Measurements from ENCODE around the gene CASS4. TPM values are rescaled to one million over a fixed set of nuclear protein-coding genes. Genes with fewer than 3 reads are reported as not detected.
"Not testable (repeated sequence)": the region's sequence is repeated elsewhere in the genome, so short reads cannot be mapped to it uniquely, and the experiment has no call there.

The CASS4 gene
- total and polyA plus RNA-seq, 4 donors: 0.26 to 1.6 (median 1.1) TPM

- TF ChIP-seq ZBTB33 (IDR thresholded peaks at IDR 0.05) (no peak), REST (IDR thresholded peaks at IDR 0.05) (no peak)
- H3K4me3 ChIP-seq (ENCODE audit: low read depth in 1 of 3, low read length in 3 of 3): no peak overlapping the region
- DNase-seq (ENCODE audit: low spot score): no peak
- no peak overlapping the region for H3K27ac ChIP-seq (ENCODE audit: low read depth in 1 of 2, low read length in 2 of 2)
- no peaks in the 10 kb centered on the region for H3K27me3 ChIP-seq (ENCODE audit: control insufficient read depth in 4 of 4, insufficient read depth in 4 of 4, low read length in 3 of 4)
- no peaks in the 10 kb centered on the region for H3K9me3 ChIP-seq (ENCODE audit: control insufficient read depth in 4 of 4, low read length in 3 of 4)
- H3K4me1 ChIP-seq (ENCODE audit: control insufficient read depth in 4 of 4, insufficient read depth in 4 of 4, low read length in 3 of 4): no peaks in the 10 kb centered on the region
- no peak overlapping the region for H3K9ac ChIP-seq (ENCODE audit: low read depth in 1 of 2, low read length in 2 of 2)
- peaks cover 18 to 56% (median 40%) of the 10 kb centered on the region in 4 donors for H3K36me3 ChIP-seq (ENCODE audit: control insufficient read depth in 4 of 4, insufficient read depth in 3 of 4, low read depth in 1 of 4, low read length in 3 of 4)
- 97% methylated on average over 26 of the region's 26 CpGs for WGBS
These were observed 8.6 kb upstream of the CASS4 start for GRCh38 chr20:56403465-56403864.

- not testable (repeated sequence) for H3K4me3 ChIP-seq (ENCODE audit: low read depth in 1 of 3, low read length in 3 of 3); H3K9me3 ChIP-seq (ENCODE audit: control insufficient read depth in 4 of 4, low read length in 3 of 4); H3K9ac ChIP-seq (ENCODE audit: low read depth in 1 of 2, low read length in 2 of 2); H3K27me3 ChIP-seq (ENCODE audit: control insufficient read depth in 4 of 4, insufficient read depth in 4 of 4, low read length in 3 of 4); DNase-seq (ENCODE audit: low spot score); H3K27ac ChIP-seq (ENCODE audit: low read depth in 1 of 2, low read length in 2 of 2)
- Histone ChIP-seq H3K4me1 (ENCODE audit: control insufficient read depth in 4 of 4, insufficient read depth in 4 of 4, low read length in 3 of 4) (peaks cover 0 to 12% (median 7%) of the 10 kb centered on the region in 4 donors), H3K36me3 (ENCODE audit: control insufficient read depth in 4 of 4, insufficient read depth in 3 of 4, low read depth in 1 of 4, low read length in 3 of 4) (peaks cover 19 to 41% (median 26%) of the 10 kb centered on the region in 4 donors)
- WGBS: 96% methylated on average over 12 of the region's 12 CpGs
These were observed 6.7 kb upstream of the CASS4 start for GRCh38 chr20:56405356-56405755.

- peaks cover 2 to 20% (median 15%) of the 10 kb centered on the region in 4 donors for H3K4me1 ChIP-seq (ENCODE audit: control insufficient read depth in 4 of 4, insufficient read depth in 4 of 4, low read length in 3 of 4)
- no peaks in the 10 kb centered on the region for H3K9me3 ChIP-seq (ENCODE audit: control insufficient read depth in 4 of 4, low read length in 3 of 4)
- H3K9ac ChIP-seq (ENCODE audit: low read depth in 1 of 2, low read length in 2 of 2): no peak overlapping the region
- H3K4me3 ChIP-seq (ENCODE audit: low read depth in 1 of 3, low read length in 3 of 3): no peak overlapping the region
- no peaks in the 10 kb centered on the region for H3K27me3 ChIP-seq (ENCODE audit: control insufficient read depth in 4 of 4, insufficient read depth in 4 of 4, low read length in 3 of 4)
- no peak overlapping the region for H3K27ac ChIP-seq (ENCODE audit: low read depth in 1 of 2, low read length in 2 of 2)
- DNase-seq (ENCODE audit: low spot score): no peak
- TF ChIP-seq HNF4G (IDR thresholded peaks at IDR 0.05) (no peak), ZBTB33 (IDR thresholded peaks at IDR 0.05) (no peak)
- 94% methylated on average over 3 of the region's 3 CpGs for WGBS
- peaks cover 15 to 33% (median 22%) of the 10 kb centered on the region in 4 donors for H3K36me3 ChIP-seq (ENCODE audit: control insufficient read depth in 4 of 4, insufficient read depth in 3 of 4, low read depth in 1 of 4, low read length in 3 of 4)
These were observed 5.2 kb upstream of the CASS4 start for GRCh38 chr20:56406910-56407309.

GRCh38 chr20:56409521-56409920 is 2.5 kb upstream of the CASS4 start:
- DNase-seq (ENCODE audit: low spot score): no peak
- H3K4me3 ChIP-seq (ENCODE audit: low read depth in 1 of 3, low read length in 3 of 3): no peak overlapping the region
- peaks cover 2 to 30% (median 23%) of the 10 kb centered on the region in 4 donors for H3K4me1 ChIP-seq (ENCODE audit: control insufficient read depth in 4 of 4, insufficient read depth in 4 of 4, low read length in 3 of 4)
- no peaks in the 10 kb centered on the region for H3K27me3 ChIP-seq (ENCODE audit: control insufficient read depth in 4 of 4, insufficient read depth in 4 of 4, low read length in 3 of 4)
- no peak overlapping the region for H3K9ac ChIP-seq (ENCODE audit: low read depth in 1 of 2, low read length in 2 of 2)
- 62% methylated on average over 5 of the region's 5 CpGs for whole genome bisulfite sequencing
- peak overlapping the region; percentile 65 to 71 for H3K27ac ChIP-seq (ENCODE audit: low read depth in 1 of 2, low read length in 2 of 2)
- peak; percentile 17 to 56 for TF ChIP-seq RXRA (IDR thresholded peaks at IDR 0.05)
- TF ChIP-seq JUND (IDR thresholded peaks at IDR 0.05): no peak
- TF ChIP-seq NR2F2 (IDR thresholded peaks at IDR 0.05): peak; percentile 14
- TF ChIP-seq GABPA (IDR thresholded peaks at IDR 0.05 in 1 of 2, conservative IDR thresholded peaks at IDR 0.05 in 1 of 2): peak; percentile 78 to 88
- no peak for TF ChIP-seq FOXA2 (IDR thresholded peaks at IDR 0.05)
- TF ChIP-seq YY1 (IDR thresholded peaks at IDR 0.05): no peak
- no peak for TF ChIP-seq REST (IDR thresholded peaks at IDR 0.05)
- TF ChIP-seq RAD21 (IDR thresholded peaks at IDR 0.05): peak in 1 of 2 donors; percentile 19
- peak; percentile 16 to 45 for TF ChIP-seq HNF4A (conservative IDR thresholded peaks at IDR 0.05)
- no peak for TF ChIP-seq SP1 (IDR thresholded peaks at IDR 0.05)
- TF ChIP-seq HNF4G (IDR thresholded peaks at IDR 0.05): no peak
- peaks cover 9 to 17% (median 12%) of the 10 kb centered on the region in 4 donors for H3K36me3 ChIP-seq (ENCODE audit: control insufficient read depth in 4 of 4, insufficient read depth in 3 of 4, low read depth in 1 of 4, low read length in 3 of 4)
- H3K9me3 ChIP-seq (ENCODE audit: control insufficient read depth in 4 of 4, low read length in 3 of 4): no peaks in the 10 kb centered on the region
